Activated CD4-positive, alpha-beta T cell treated with anti-CD3 and anti-CD28 coated beads, Interleukin-2, amount 10 ng/mL, durations not matched to agents 7 days and 5 days (primary cell): ENCODE data around the gene TENM3. TPM values are rescaled to one million over a fixed set of nuclear protein-coding genes. Genes with fewer than 3 reads are reported as not detected.

ENCODE experiments used
- CTCF ChIA-PET: fragments of 350-600 bp; sonication (Branson Sonifier 250); formaldehyde crosslinking; loops from one replicate; lab custom pipeline; 2021; ENCODE audit warnings: antibody characterized with exemption; lab: Charles Lee
- POLR2A ChIA-PET: fragments of 350-600 bp; sonication (Branson Sonifier 250); formaldehyde crosslinking; loops from one replicate; lab custom pipeline; 2021; ENCODE audit warnings: antibody characterized with exemption; lab: Charles Lee
- DNase-seq: peaks from one replicate; pipeline ENCODE4 v3.0.0-alpha.2; 2020
- H3K27ac Mint-ChIP-seq: one replicate; pipeline ENCODE4 v1.8.0; 2021; ENCODE audit warnings: mild to moderate bottlenecking, moderate library complexity, mixed read lengths
- H3K27me3 Mint-ChIP-seq: one replicate; pipeline ENCODE4 v1.8.0; 2021; ENCODE audit warnings: mixed read lengths
- H3K36me3 Mint-ChIP-seq: one replicate; pipeline ENCODE4 v1.8.0; 2021; ENCODE audit warnings: low read depth, mixed read lengths
- H3K4me1 Mint-ChIP-seq: one replicate; pipeline ENCODE4 v1.8.0; 2021; ENCODE audit warnings: mixed read lengths
- H3K4me3 Mint-ChIP-seq: one replicate; pipeline ENCODE4 v1.8.0; 2021; ENCODE audit warnings: mild to moderate bottlenecking, moderate library complexity, mixed read lengths
- H3K9me3 Mint-ChIP-seq: one replicate; pipeline ENCODE4 v1.8.0; 2021; ENCODE audit warnings: mixed read lengths
- total RNA-seq, 2 experiments: library from RNA; stranded (reverse); gene quantifications; one replicate each; pipeline ENCODE4 v1.2.3, GENCODE V29; 2021

The TENM3 gene
- total RNA-seq, 2 experiments from 2014 or later, result not detected

DNA sequence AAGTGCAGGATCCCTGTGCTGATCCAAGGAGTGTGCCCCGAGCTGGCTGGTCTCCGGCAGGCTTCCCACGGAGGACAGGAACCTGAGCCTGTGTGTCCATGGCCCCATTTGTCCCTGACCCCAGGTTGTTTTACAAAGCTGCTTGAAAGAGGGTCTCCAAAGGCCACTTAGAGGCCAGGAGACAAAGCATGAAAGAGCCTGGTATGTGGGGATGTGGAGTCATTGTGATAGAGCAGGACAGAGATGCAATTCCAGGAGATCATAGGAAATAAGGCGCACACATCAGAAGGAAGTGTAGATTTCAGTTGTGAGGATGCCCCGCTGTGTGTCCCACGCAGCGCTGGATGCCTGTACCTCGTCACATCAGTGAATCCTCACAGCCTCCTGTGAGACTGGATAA, 48.0 kb downstream of the TENM3 start:
- no peak overlapping the region for H3K4me3 Mint-ChIP-seq
- H3K36me3 Mint-ChIP-seq, result no peaks in the 10 kb centered on the region
- H3K9me3 Mint-ChIP-seq, result no peaks in the 10 kb centered on the region
- POLR2A ChIA-PET, result no interaction called here
- no peaks in the 10 kb centered on the region for H3K27me3 Mint-ChIP-seq
- CTCF ChIA-PET, result no interaction called here
- H3K4me1 Mint-ChIP-seq, result no peaks in the 10 kb centered on the region
- no peak overlapping the region for H3K27ac Mint-ChIP-seq
- DNase-seq, result no peak

DNA sequence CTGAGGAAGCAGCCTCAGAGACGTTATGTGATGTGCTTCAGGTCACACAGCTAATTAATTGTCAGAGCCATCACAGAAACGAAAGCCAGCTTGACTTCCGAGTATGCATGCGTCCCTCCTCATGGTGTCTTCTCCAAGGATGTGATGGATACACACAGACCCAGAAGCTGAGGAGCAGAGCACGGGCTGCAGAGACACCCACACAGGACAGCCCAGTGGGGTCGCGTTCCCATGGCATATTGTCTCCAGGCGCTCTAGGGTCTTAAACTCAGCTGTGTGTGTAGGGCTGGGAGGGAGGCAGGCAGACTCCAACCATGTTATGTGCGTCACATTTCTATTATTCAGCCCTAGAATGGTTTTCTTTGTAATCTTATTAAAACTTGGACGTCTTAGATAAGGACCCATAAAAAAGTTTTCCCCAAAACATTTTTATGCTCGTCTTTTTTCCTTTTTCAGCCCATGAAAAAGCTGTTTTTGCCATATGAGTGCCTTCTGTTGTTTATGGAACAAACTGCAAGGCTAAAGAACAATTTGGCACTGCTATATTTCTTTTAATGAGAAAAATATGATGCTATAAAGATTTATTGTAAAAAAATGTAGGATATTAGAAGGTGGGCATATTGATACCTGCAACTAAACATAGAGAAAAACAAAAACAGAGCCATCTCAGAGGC, 48.5 kb downstream of the TENM3 start:
- Mint-ChIP-seq H3K27me3 (no peaks in the 10 kb centered on the region), H3K4me1 (no peaks in the 10 kb centered on the region), H3K4me3 (no peak overlapping the region), H3K9me3 (no peaks in the 10 kb centered on the region), H3K36me3 (no peaks in the 10 kb centered on the region), H3K27ac (no peak overlapping the region)
- ChIA-PET POLR2A (no interaction called here), CTCF (no interaction called here)
- DNase-seq, result no peak

DNA sequence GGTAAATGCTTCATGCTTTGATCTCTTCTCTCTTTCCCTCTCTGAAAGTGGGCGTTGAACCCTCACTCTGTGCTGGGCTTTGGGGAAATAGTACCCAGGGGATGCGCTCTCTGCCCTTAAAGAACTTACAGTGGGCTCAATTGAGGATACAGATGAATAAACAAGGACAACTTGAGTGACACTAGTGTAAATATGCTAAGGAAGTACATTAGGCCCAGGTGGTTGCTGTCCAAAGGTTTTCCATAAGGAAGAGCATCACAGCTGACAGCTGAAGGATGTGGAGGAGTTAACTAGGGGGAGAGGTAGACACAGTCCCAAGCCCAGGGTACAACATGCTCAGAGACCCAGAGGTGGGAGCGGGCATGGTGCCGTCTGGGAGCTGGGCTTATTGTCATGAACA, 49.4 kb downstream of the TENM3 start:
- Mint-ChIP-seq H3K27ac (no peak overlapping the region), H3K4me3 (no peak overlapping the region), H3K9me3 (no peaks in the 10 kb centered on the region), H3K27me3 (no peaks in the 10 kb centered on the region), H3K36me3 (no peaks in the 10 kb centered on the region), H3K4me1 (no peaks in the 10 kb centered on the region)
- no peak for DNase-seq
- POLR2A ChIA-PET, result no interaction called here
- CTCF ChIA-PET, result no interaction called here

DNA sequence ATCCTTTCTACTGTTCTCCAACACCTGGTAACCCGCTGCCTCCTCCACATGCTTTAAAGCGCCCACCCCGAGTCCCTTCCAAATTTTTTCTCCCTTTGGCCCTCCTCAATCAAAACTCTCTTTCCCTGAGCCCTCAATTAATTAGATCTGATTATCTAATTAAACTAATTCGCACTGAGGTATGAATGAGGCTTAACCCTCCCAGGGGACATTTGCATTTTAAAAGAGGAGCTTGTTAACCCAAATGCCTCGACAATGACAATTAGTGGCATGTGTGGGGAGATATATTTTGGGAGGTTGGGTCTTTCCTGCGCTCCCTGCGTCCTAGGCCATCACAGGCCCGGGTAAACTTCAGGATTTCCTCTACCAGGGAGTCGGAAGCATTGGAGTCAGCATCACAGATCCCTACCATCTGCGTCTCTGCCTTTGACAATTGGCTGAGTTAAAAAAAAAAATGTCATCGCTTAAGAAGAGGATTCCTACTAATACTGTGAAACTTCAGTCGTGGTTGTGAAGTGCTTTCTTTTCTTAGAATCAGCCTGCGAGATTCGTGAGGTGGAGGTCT, 50.6 kb downstream of the TENM3 start:
- Mint-ChIP-seq H3K4me3 (no peak overlapping the region), H3K27me3 (no peaks in the 10 kb centered on the region)

DNA sequence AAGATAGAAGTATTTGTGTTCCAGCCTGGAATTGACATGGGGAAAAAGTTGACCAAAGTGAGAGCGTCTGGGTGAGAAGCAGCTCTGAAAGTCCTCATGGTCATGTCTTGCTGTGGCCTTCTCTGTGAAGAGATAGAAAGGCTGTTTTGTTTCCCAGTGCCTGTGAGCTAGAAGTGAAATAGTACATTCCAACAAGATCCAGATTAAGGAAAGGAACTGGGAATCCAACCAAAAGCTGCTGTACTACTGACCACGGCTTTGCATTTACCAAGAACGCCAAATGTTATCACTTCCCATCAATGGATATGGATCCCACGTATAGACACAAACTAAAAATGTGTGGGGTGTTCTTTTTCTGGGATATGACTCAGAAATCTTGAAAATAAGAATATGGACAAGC, 51.2 kb downstream of the TENM3 start:
- Mint-ChIP-seq H3K9me3 (no peaks in the 10 kb centered on the region), H3K4me1 (no peaks in the 10 kb centered on the region), H3K4me3 (no peak overlapping the region), H3K36me3 (no peaks in the 10 kb centered on the region), H3K27me3 (no peaks in the 10 kb centered on the region), H3K27ac (no peak overlapping the region)
- ChIA-PET POLR2A (no interaction called here), CTCF (no interaction called here)
- no peak for DNase-seq

More for the DNA sequence above, 50.6 kb downstream of the TENM3 start:
- POLR2A ChIA-PET, result no interaction called here
- Mint-ChIP-seq H3K27ac (no peak overlapping the region), H3K4me1 (no peaks in the 10 kb centered on the region), H3K36me3 (no peaks in the 10 kb centered on the region), H3K9me3 (no peaks in the 10 kb centered on the region)
- CTCF ChIA-PET, result no interaction called here
- no peak for DNase-seq

DNA sequence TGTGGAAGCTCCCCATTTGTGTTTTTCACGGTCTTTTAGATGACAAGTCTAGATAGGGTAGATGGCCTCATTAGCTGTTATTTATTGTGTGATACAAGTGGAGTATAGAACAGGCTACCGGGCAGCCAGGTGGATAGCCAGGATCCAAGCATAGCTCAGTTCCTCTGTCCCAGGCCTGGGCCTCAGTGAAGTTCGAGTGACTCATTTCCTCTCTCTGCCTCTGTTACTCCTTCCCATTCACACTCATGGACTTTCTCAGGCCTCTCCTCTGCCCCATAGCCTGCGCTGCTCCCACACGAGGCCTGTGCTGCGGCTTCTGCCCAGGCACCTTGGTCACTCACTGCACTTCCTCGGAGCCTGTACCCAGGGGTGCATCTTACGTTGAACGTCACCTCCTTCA, 54.5 kb downstream of the TENM3 start:
- H3K36me3 Mint-ChIP-seq, result no peaks in the 10 kb centered on the region
- CTCF ChIA-PET, result interaction anchor here (0.5 kb wide), 1 partner anchor 1801 kb away, joined by 3 read pairs; no protein-coding TSS in a partner anchor
- DNase-seq, result no peak

DNA sequence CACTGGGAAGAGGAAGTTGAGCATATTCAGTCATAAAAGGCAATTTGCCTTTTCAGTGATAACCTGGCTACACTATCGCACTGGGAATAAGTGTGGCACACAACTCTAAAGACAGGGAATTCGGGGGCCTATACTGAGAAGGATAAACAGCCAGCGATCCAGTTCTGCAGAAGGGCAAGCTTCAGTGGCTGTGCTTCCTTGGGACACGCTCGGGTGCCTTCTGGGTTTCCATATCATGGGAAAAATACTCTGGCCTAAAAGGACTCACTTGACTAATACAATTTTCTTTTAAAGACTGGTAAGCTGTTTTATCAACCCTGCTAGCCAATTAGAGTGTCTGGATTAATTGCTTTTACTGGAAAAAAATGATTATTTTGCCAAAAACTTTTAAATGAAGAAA, 58.5 kb downstream of the TENM3 start:
- no peaks in the 10 kb centered on the region for H3K27me3 Mint-ChIP-seq
- H3K36me3 Mint-ChIP-seq, result no peaks in the 10 kb centered on the region
- no peaks in the 10 kb centered on the region for H3K4me1 Mint-ChIP-seq
- H3K9me3 Mint-ChIP-seq, result no peaks in the 10 kb centered on the region
- no peak overlapping the region for H3K4me3 Mint-ChIP-seq
- POLR2A ChIA-PET, result no interaction called here
- CTCF ChIA-PET, result no interaction called here
- H3K27ac Mint-ChIP-seq, result no peak overlapping the region
- no peak for DNase-seq

More for the DNA sequence above, 54.5 kb downstream of the TENM3 start:
- Mint-ChIP-seq H3K4me1 (no peaks in the 10 kb centered on the region), H3K27me3 (no peaks in the 10 kb centered on the region), H3K27ac (no peak overlapping the region), H3K9me3 (no peaks in the 10 kb centered on the region), H3K4me3 (no peak overlapping the region)
- POLR2A ChIA-PET, result no interaction called here

DNA sequence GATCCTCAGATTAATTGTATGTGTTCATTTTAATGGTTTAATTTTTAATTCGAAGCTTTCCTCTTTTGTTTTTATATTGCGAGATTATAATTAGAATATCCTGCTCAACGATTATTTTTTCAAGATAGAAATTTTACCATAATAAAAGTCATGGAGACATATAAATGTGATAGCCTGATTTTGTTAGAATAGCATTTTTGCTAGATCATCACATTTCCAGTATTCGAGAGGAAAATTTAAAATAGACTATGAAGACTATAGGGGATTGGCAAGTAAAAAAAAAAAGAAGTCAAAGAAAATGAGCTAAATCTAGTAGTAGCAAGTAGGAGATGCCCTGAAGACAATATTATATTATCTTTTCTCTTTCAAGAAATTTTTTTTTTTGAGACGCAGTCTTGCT, 60.6 kb downstream of the TENM3 start:
- Mint-ChIP-seq H3K4me1 (no peaks in the 10 kb centered on the region), H3K4me3 (no peak overlapping the region), H3K36me3 (no peaks in the 10 kb centered on the region), H3K27ac (no peak overlapping the region), H3K9me3 (no peaks in the 10 kb centered on the region), H3K27me3 (no peaks in the 10 kb centered on the region)
- ChIA-PET CTCF (no interaction called here), POLR2A (no interaction called here)
- no peak for DNase-seq

DNA sequence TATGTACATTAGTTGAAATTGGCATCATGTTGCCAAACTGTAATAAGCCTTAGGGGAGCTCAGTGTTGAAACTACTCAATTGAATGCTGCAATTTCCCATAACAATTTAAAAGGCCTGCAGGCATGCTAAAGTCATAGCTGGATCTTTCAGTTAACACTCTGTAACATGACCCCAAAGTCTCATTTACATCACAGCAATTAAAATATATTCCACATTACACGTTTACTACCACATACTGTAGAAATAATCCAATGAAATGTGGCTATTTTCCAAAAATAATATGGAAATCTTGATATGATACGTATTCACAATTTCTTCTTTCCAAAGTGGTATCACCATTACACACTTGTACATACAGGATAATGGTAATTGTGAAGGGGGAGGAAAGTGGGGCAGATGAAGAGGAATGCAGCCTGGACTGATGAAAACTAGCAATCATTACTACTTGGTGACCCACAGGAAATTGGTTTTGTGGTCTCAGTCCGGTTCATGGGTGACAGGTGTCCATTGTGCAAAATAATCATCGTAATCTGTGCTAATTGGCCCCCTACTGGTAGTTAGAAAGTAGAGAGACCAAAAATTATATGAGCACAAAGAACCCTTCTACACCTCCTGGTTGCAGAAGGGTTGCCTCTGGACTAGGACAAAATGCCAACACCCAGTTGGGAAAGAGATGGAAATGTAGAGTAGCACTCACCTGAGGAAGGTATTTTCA, 63.7 kb downstream of the TENM3 start:
- no peak for DNase-seq
- no peak overlapping the region for H3K27ac Mint-ChIP-seq
- CTCF ChIA-PET, result no interaction called here
- H3K4me3 Mint-ChIP-seq, result no peak overlapping the region
- POLR2A ChIA-PET, result no interaction called here
- H3K36me3 Mint-ChIP-seq, result no peaks in the 10 kb centered on the region
- no peaks in the 10 kb centered on the region for H3K4me1 Mint-ChIP-seq
- H3K27me3 Mint-ChIP-seq, result no peaks in the 10 kb centered on the region
- no peaks in the 10 kb centered on the region for H3K9me3 Mint-ChIP-seq

DNA sequence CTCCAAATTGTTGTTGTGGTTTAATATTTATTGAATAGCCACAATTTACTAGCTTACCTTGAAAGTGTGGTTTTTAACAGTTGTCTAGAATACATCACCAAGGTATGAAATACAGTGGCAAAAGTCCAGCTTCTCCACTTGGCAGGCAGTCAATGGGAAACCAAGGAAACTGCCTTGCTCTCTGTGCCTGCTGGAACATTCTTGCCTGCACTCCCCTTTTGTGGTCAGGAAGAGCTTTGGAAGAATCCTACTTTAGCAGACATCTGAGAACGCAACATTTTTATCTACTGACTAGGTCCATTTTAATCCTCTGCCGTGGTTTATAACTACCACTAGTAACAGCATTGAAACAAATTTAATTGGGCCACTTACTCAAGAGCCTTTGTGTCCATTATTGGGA, 64.5 kb downstream of the TENM3 start:
- no peak for DNase-seq
- Mint-ChIP-seq H3K27me3 (no peaks in the 10 kb centered on the region), H3K36me3 (no peaks in the 10 kb centered on the region), H3K9me3 (no peaks in the 10 kb centered on the region), H3K27ac (no peak overlapping the region), H3K4me3 (no peak overlapping the region), H3K4me1 (no peaks in the 10 kb centered on the region)
- CTCF ChIA-PET, result no interaction called here
- POLR2A ChIA-PET, result no interaction called here

DNA sequence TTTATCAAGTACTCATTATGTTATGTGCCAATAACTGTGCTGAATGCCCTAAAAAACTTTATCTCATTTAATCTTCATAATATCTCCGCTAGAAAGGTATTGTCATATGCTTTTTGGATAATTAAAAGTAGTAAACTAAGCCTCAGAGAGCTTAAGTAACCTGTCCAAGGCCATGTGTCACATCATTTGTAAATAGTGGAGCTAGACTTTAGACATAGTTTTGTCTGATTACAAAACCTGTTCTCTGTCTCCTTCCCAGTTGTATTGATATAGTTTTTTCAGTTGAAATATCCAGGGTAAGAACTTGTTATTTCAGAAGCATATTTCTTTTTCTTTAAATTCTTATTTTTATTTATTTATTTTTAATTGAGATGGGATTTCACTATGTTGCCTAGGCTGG, 66.7 kb downstream of the TENM3 start:
- no peaks in the 10 kb centered on the region for H3K36me3 Mint-ChIP-seq
- H3K4me1 Mint-ChIP-seq, result no peaks in the 10 kb centered on the region
- ChIA-PET CTCF (interaction anchor here (0.6 kb wide), 1 partner anchor 14 kb away, joined by 4 read pairs; no protein-coding TSS in a partner anchor), POLR2A (no interaction called here)
- H3K27ac Mint-ChIP-seq, result no peak overlapping the region
- no peak for DNase-seq
- no peaks in the 10 kb centered on the region for H3K27me3 Mint-ChIP-seq
- H3K9me3 Mint-ChIP-seq, result peaks cover 3% of the 10 kb centered on the region
- no peak overlapping the region for H3K4me3 Mint-ChIP-seq

DNA sequence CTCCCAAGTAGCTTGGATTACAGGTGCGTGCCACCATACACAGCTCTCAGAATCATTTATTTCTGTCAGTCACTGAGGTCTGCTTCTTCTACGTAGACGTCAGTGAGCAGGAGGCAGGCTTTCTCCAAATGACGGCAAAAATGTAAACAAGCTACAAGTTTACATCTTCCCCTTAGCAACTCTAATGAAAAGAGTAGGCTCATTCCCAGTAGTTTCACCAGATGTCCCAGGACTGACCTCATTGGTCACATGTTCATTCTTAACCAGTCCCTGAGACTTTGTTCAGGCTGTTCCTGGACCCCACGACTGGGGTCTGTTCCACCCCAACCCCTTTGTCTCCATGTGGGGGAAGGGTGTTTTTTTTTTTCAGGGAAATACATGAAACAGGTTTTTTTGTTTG, 67.1 kb downstream of the TENM3 start:
- H3K27me3 Mint-ChIP-seq, result no peaks in the 10 kb centered on the region
- ChIA-PET CTCF (interaction anchor here (0.6 kb wide), 1 partner anchor 13 kb away, joined by 4 read pairs; no protein-coding TSS in a partner anchor), POLR2A (no interaction called here)
- DNase-seq, result no peak
- H3K9me3 Mint-ChIP-seq, result peaks cover 4% of the 10 kb centered on the region
- H3K27ac Mint-ChIP-seq, result no peak overlapping the region
- no peaks in the 10 kb centered on the region for H3K36me3 Mint-ChIP-seq
- H3K4me1 Mint-ChIP-seq, result no peaks in the 10 kb centered on the region
- H3K4me3 Mint-ChIP-seq, result no peak overlapping the region

DNA sequence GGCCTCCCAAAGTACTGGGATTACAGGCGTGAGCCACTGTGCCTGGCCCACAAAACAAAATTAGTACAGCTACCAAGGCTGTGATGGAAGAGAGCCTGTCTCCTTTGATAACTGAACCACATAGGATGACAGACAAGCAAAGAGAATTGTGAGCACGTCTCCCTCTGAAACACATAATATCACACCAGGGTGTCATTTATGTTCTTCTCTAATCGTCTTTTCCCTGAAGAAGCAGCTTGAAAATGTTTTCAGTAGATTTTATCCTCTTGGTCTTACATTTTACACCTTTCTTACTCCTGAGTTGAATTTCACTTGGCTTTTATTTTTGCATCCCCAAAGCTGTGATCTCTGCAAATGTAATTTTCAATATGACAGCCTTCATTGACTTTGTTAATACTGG, 67.8 kb downstream of the TENM3 start:
- POLR2A ChIA-PET, result no interaction called here
- DNase-seq, result no peak
- Mint-ChIP-seq H3K27me3 (no peaks in the 10 kb centered on the region), H3K27ac (no peak overlapping the region), H3K4me3 (no peak overlapping the region), H3K36me3 (no peaks in the 10 kb centered on the region), H3K9me3 (peaks cover 4% of the 10 kb centered on the region), H3K4me1 (no peaks in the 10 kb centered on the region)
- CTCF ChIA-PET, result no interaction called here
